ENCODE measurements around the gene NKTR.
"Not testable (repeated sequence)": the region's sequence is repeated elsewhere in the genome, so short reads cannot be mapped to it uniquely, and the experiment has no call there.

Gene NKTR

DNA sequence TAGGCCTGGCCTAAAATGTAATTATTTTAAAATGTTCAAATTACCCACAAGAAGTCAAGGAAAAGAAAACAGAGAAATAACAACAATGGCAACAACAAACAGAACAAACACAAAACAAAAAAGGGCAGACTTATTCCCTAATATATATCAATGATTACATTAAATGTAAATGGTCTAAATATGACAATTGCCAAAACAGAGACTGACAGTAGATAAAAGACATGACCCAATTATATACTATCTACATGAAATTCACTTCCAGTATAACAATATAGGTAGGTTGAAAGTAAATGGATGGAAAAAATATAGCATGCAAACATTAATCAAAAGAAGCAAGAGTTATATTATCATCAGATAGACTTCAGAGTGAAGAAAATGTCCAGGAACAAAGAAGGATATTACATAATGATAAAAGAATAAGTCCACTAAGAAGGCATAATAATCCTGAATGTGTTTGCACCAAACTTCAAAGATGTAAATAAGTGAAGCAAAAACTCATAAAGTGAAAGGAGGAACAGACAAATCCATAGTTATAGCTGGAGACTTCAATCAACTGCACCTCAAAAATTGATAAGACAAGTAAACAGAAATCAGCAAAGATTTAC is 25.2 kb upstream of the NKTR start:
- Histone ChIP-seq H2BK120ac (ENCODE audit: low read depth, low read length) (no peak overlapping the region), H3K23ac (ENCODE audit: low read depth, low read length, poor library complexity) (no peak overlapping the region), H3K4ac (ENCODE audit: low read length) (no peak overlapping the region), H2AFZ (ENCODE audit: low read length) (no peak overlapping the region), H3K36me3 (replicated peaks in 1 of 2; ENCODE audit: control insufficient read depth in 2 of 2, insufficient read depth in 2 of 2, low read length in 2 of 2) (peaks cover 2 to 64% of the 10 kb centered on the region in 2 donors), H3K79me1 (ENCODE audit: low read depth, low read length) (no peaks in the 10 kb centered on the region), H3K27ac (replicated peaks; ENCODE audit: low read length) (no peak overlapping the region), H2AK5ac (ENCODE audit: low read depth, low read length) (no peak overlapping the region), H3K27me3 (ENCODE audit: control insufficient read depth in 3 of 3, insufficient read depth in 3 of 3, low read depth in 1 of 3, low read length in 3 of 3) (no peaks in the 10 kb centered on the region), H3K9me3 (replicated peaks in 1 of 2; ENCODE audit: control insufficient read depth in 2 of 2, insufficient read depth in 1 of 2, low read depth in 1 of 2, low read length in 2 of 2) (peaks cover 1 to 33% of the 10 kb centered on the region in 2 donors), H4K91ac (ENCODE audit: low read depth, low read length, poor library complexity) (no peak overlapping the region), H3K18ac (ENCODE audit: low read length) (no peak overlapping the region), H3K4me1 (ENCODE audit: control insufficient read depth in 2 of 2, insufficient read depth in 1 of 2, low read depth in 1 of 2, low read length in 2 of 2) (no peaks in the 10 kb centered on the region), H2BK5ac (ENCODE audit: low read length) (no peak overlapping the region), H2BK15ac (ENCODE audit: low read length) (no peak overlapping the region), H2BK12ac (ENCODE audit: low read length) (no peak overlapping the region), H3K4me2 (ENCODE audit: insufficient read depth, low read length, poor library complexity, severe bottlenecking) (no peak overlapping the region), H3K4me3 (ENCODE audit: low read length in 2 of 2) (no peak overlapping the region), H3K9ac (ENCODE audit: low read depth, low read length, poor library complexity) (no peak overlapping the region), H3K14ac (ENCODE audit: low read length) (no peak overlapping the region), H4K8ac (ENCODE audit: low read depth, low read length) (no peak overlapping the region)
- DNase-seq (ENCODE audit: low spot score), result no peak

- Histone ChIP-seq H3K18ac (ENCODE audit: low read length) (no peak overlapping the region), H3K27me3 (ENCODE audit: control insufficient read depth in 3 of 3, insufficient read depth in 3 of 3, low read depth in 1 of 3, low read length in 3 of 3) (no peaks in the 10 kb centered on the region), H2AK5ac (ENCODE audit: low read depth, low read length) (no peak overlapping the region), H3K9ac (ENCODE audit: low read depth, low read length, poor library complexity) (no peak overlapping the region), H3K4ac (ENCODE audit: low read length) (no peak overlapping the region), H2BK5ac (ENCODE audit: low read length) (no peak overlapping the region), H4K91ac (ENCODE audit: low read depth, low read length, poor library complexity) (no peak overlapping the region), H3K4me2 (ENCODE audit: insufficient read depth, low read length, poor library complexity, severe bottlenecking) (no peak overlapping the region), H2BK15ac (ENCODE audit: low read length) (no peak overlapping the region), H3K9me3 (replicated peaks in 1 of 2; ENCODE audit: control insufficient read depth in 2 of 2, insufficient read depth in 1 of 2, low read depth in 1 of 2, low read length in 2 of 2) (peaks cover 1 to 33% of the 10 kb centered on the region in 2 donors), H3K27ac (replicated peaks; ENCODE audit: low read length) (no peak overlapping the region), H3K4me3 (ENCODE audit: low read length in 2 of 2) (no peak overlapping the region), H4K8ac (ENCODE audit: low read depth, low read length) (no peak overlapping the region), H3K79me1 (ENCODE audit: low read depth, low read length) (no peaks in the 10 kb centered on the region), H3K14ac (ENCODE audit: low read length) (no peak overlapping the region), H3K4me1 (ENCODE audit: control insufficient read depth in 2 of 2, insufficient read depth in 1 of 2, low read depth in 1 of 2, low read length in 2 of 2) (peaks cover 0 to 1% of the 10 kb centered on the region in 2 donors), H2BK120ac (ENCODE audit: low read depth, low read length) (no peak overlapping the region), H3K23ac (ENCODE audit: low read depth, low read length, poor library complexity) (no peak overlapping the region), H3K36me3 (replicated peaks in 1 of 2; ENCODE audit: control insufficient read depth in 2 of 2, insufficient read depth in 2 of 2, low read length in 2 of 2) (peaks cover 0 to 52% of the 10 kb centered on the region in 2 donors), H2AFZ (ENCODE audit: low read length) (no peak overlapping the region), H2BK12ac (ENCODE audit: low read length) (no peak overlapping the region)
- WGBS, 2 donors (ENCODE audit: extremely low coverage in 2 of 2, insufficient read length in 2 of 2, insufficient replicate concordance in 1 of 2), result no CpG with 5 or more reads among the region's 4 CpGs
- DNase-seq (ENCODE audit: low spot score), result no peak
Measured at GRCh38 chr3:42578054-42578453, 22.4 kb upstream of the NKTR start.

DNA sequence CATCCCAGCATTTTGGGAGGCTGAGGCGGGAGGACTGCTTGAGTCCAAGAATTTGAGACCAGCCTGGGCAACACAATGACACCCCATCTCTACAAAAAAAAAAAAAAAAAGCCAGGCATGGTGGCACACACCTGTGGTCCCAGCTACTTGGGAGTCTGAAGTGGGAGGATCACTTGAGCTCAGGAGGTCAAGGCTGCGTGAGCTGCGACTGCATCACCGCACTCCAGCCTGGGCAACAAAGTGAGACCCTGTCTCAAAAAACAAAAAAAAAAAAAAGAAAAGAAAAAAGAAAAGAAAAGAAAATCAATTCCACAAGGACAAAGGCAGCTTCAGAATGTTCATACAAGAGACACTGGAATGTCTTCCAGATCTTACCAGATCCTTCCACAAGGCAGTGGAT is 21.1 kb upstream of the NKTR start:
- not testable (repeated sequence) for H3K4ac ChIP-seq (ENCODE audit: low read length); H2BK5ac ChIP-seq (ENCODE audit: low read length); H3K9ac ChIP-seq (ENCODE audit: low read depth, low read length, poor library complexity); H4K91ac ChIP-seq (ENCODE audit: low read depth, low read length, poor library complexity); H2AK5ac ChIP-seq (ENCODE audit: low read depth, low read length); DNase-seq (ENCODE audit: low spot score); H3K18ac ChIP-seq (ENCODE audit: low read length); H4K8ac ChIP-seq (ENCODE audit: low read depth, low read length); H2BK120ac ChIP-seq (ENCODE audit: low read depth, low read length); H3K4me1 ChIP-seq (ENCODE audit: control insufficient read depth in 2 of 2, insufficient read depth in 1 of 2, low read depth in 1 of 2, low read length in 2 of 2); H2BK12ac ChIP-seq (ENCODE audit: low read length); H3K14ac ChIP-seq (ENCODE audit: low read length); H3K4me2 ChIP-seq (ENCODE audit: insufficient read depth, low read length, poor library complexity, severe bottlenecking); H2BK15ac ChIP-seq (ENCODE audit: low read length); H3K23ac ChIP-seq (ENCODE audit: low read depth, low read length, poor library complexity); H3K4me3 ChIP-seq (ENCODE audit: low read length in 2 of 2); H2AFZ ChIP-seq (ENCODE audit: low read length); H3K79me1 ChIP-seq (ENCODE audit: low read depth, low read length); H3K27ac ChIP-seq (replicated peaks; ENCODE audit: low read length); H3K27me3 ChIP-seq (ENCODE audit: control insufficient read depth in 3 of 3, insufficient read depth in 3 of 3, low read depth in 1 of 3, low read length in 3 of 3)
- H3K9me3 ChIP-seq (replicated peaks in 1 of 2; ENCODE audit: control insufficient read depth in 2 of 2, insufficient read depth in 1 of 2, low read depth in 1 of 2, low read length in 2 of 2), result peaks cover 1 to 32% of the 10 kb centered on the region in 2 donors
- WGBS, 2 donors (ENCODE audit: extremely low coverage in 2 of 2, insufficient read length in 2 of 2, insufficient replicate concordance in 1 of 2), result no CpG with 5 or more reads among the region's 4 CpGs
- peaks cover 0 to 40% of the 10 kb centered on the region in 2 donors for H3K36me3 ChIP-seq (replicated peaks in 1 of 2; ENCODE audit: control insufficient read depth in 2 of 2, insufficient read depth in 2 of 2, low read length in 2 of 2)

GRCh38 chr3:42581400-42581708 is 19.1 kb upstream of the NKTR start:
- Histone ChIP-seq H3K79me1 (ENCODE audit: low read depth, low read length) (no peaks in the 10 kb centered on the region), H3K27ac (replicated peaks; ENCODE audit: low read length) (no peak overlapping the region), H3K4me3 (ENCODE audit: low read length in 2 of 2) (peak overlapping the region; percentile 73 to 93), H3K9ac (ENCODE audit: low read depth, low read length, poor library complexity) (peak overlapping the region; percentile 72), H3K4me1 (ENCODE audit: control insufficient read depth in 2 of 2, insufficient read depth in 1 of 2, low read depth in 1 of 2, low read length in 2 of 2) (peaks cover 0 to 5% of the 10 kb centered on the region in 2 donors), H3K27me3 (ENCODE audit: control insufficient read depth in 3 of 3, insufficient read depth in 3 of 3, low read depth in 1 of 3, low read length in 3 of 3) (no peaks in the 10 kb centered on the region), H2AFZ (ENCODE audit: low read length) (peak overlapping the region; percentile 99), H2AK5ac (ENCODE audit: low read depth, low read length) (no peak overlapping the region), H3K18ac (ENCODE audit: low read length) (peak overlapping the region; percentile 92), H3K4ac (ENCODE audit: low read length) (no peak overlapping the region), H3K9me3 (replicated peaks in 1 of 2; ENCODE audit: control insufficient read depth in 2 of 2, insufficient read depth in 1 of 2, low read depth in 1 of 2, low read length in 2 of 2) (peaks cover 0 to 13% of the 10 kb centered on the region in 2 donors), H4K8ac (ENCODE audit: low read depth, low read length) (no peak overlapping the region), H4K91ac (ENCODE audit: low read depth, low read length, poor library complexity) (no peak overlapping the region), H2BK120ac (ENCODE audit: low read depth, low read length) (peak overlapping the region; percentile 53), H2BK12ac (ENCODE audit: low read length) (no peak overlapping the region), H2BK5ac (ENCODE audit: low read length) (peak overlapping the region; percentile 87), H2BK15ac (ENCODE audit: low read length) (peak overlapping the region; percentile 96), H3K4me2 (ENCODE audit: insufficient read depth, low read length, poor library complexity, severe bottlenecking) (peak overlapping the region; percentile 70), H3K36me3 (replicated peaks in 1 of 2; ENCODE audit: control insufficient read depth in 2 of 2, insufficient read depth in 2 of 2, low read length in 2 of 2) (peaks cover 0 to 21% of the 10 kb centered on the region in 2 donors), H3K14ac (ENCODE audit: low read length) (no peak overlapping the region), H3K23ac (ENCODE audit: low read depth, low read length, poor library complexity) (peak overlapping the region; percentile 95)
- no CpG with 5 or more reads among the region's 11 CpGs for WGBS, 2 donors (ENCODE audit: extremely low coverage in 2 of 2, insufficient read length in 2 of 2, insufficient replicate concordance in 1 of 2)
- no peak for DNase-seq (ENCODE audit: low spot score)

All from neuronal stem cell (in vitro differentiated cells).